NCI-H146 (cell line): ENCODE measurements around the gene CENPL.
"Not testable (repeated sequence)": the region's sequence is repeated elsewhere in the genome, so short reads cannot be mapped to it uniquely, and the experiment has no call there.

ENCODE experiments used
- DNase-seq: peaks from one replicate; lab custom pipeline; 2025; lab: John Stamatoyannopoulos, UW

Gene CENPL

DNA sequence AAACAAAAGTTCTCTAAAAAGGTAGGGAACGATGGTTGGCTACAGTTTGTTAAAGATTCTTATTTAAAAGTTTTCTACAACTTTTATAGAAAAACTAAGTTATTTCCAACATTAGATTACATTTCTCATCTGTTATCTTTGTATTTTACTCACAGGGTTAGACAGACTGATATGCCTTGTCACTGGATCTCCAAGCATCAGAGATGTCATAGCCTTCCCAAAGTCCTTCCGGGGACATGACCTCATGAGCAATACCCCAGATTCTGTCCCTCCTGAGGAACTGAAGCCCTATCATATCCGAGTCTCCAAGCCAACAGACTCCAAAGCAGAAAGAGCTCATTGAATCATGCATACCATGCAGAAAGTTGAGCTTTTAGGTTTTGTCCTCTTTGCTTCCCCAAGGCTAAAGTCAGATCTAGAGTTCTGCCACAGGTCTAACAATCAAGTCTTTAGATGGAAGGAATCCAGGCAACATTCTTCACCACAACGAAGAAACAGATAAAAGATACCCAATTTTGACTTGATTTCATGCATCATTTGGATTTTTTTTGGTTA, 32.8 kb upstream of the CENPL start:
- no peak for DNase-seq

- DNase-seq: no peak
Observed at GRCh38 chr1:173856903-173857302, 32.2 kb upstream of the CENPL start.

GRCh38 chr1:173856014-173856413, 31.3 kb upstream of the CENPL start:
- no peak for DNase-seq

DNA sequence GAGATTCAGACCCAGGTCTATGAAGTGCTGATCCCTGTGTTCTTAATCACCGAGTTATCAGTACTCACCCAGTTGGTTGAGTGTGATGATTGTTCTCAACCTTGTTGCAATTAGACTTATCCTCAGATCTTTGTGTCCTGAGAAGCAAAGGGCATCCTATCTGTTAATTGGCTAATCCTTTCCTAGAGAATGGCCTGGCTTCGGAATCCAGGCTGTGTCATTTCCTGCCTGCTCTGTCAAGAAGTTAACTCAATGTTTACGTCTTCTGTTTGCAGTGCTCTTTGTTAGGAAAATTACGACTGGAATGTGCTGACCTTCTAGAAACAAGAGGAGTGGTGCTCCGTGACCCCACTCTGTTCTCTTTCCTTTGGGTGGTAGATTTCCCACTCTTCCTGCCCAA, 28.4 kb upstream of the CENPL start:
- DNase-seq: no peak

DNA sequence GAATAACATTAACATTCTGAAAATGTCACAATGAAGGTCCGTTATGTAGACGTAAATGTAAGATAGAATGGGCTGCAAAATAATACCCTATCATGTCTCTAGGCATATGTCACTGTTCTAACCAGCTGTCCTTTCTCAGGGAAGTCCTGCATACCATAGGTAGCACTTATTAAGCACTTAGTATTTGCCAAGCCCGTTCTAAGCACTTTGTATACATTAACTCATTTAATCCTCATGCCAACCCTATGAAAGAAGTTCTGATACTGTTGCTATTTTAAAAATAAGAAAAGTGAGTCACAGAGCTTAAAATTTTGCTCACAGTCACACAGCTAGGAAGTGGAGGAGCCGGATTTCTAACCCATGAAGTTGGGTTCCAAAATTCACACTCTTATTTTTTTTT, 27.4 kb upstream of the CENPL start:
- no peak for DNase-seq

GRCh38 chr1:173832748-173833147, 8.1 kb upstream of the CENPL start:
- no peak for DNase-seq

DNA sequence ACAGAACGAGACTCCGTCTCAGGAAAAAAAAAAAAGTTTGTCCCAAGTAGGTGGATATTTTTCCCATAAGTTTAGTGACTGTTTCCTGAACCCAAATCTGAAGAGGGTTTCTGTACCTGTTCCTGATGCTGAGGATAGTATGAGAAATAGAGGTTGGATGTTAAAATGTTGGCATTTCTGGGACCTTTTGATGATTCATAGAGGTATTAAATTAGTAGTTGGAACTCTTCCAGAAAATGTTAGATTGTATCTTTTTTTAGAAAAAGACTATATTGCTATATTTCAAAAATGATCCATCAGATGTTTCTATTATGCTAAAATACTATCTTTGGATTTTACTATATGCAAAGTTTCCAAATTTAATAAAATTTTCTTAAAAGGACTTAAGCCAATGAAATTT, 2.9 kb upstream of the CENPL start:
- DNase-seq: no peak

DNA sequence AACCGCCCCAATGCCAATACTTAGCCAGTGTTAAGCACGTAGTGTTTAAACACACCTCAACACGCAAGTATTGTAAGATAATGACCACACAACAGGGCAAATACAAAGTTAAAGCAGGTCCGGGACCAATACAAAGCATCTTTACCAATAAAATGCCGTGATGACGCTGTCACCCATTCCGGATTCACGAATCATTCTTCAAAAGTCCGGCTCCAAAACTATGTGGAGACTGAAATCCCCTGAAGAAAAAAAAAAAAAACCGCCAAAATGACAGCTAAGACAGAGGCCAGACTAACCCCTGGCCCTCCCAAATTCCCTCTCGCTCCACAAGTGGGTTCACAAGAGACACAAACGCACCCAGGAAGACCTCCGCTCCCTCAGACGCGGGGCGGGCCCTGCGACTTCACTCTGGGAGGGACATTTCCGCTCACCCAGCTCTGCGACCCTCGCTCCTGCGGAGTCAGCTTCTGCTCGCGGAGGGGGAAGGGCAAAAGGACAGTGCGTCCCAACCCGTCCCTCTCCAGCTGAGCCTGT, 835 bp downstream of the CENPL start:
- DNase-seq: no peak

- no peak for DNase-seq
Observed at GRCh38 chr1:173821680-173822079, 3.0 kb downstream of the CENPL start.

DNA sequence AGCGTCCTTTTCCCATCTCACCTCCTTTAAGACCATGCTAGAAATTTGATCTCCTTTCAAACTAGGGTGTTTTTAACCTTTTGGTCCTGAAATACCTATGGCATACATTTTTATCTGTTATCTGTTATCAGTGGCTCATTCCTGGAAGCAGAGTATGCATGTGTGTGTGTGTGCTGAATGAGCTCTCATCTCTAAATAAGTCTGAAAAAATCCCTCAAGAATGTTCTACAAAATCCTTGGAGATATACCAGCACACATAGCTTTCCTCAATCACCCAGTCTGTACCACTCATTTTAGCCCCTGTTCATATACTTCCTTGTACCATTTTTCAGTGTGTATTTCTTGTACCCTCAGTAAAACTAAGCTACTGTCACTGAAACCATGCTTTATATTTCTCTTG, 6.2 kb downstream of the CENPL start:
- no peak for DNase-seq

DNA sequence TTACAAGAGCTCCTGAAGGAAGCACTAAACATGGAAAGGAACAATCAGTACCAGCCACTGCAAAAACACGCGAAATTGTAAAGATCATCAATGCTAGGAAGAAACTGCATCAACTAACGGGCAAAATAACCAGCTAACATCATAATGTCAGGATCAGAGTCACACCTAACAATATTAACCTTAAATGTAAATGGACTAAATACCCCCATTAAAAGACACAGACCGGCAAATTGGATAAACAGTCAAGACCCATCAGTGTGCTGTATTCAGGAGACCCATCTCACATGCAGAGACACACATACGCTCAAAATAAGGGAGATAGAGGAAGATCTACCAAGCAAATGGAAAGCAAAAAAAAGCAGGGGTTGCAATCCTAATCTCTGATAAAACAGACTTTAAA, 11.0 kb downstream of the CENPL start:
- DNase-seq: not testable (repeated sequence)

DNA sequence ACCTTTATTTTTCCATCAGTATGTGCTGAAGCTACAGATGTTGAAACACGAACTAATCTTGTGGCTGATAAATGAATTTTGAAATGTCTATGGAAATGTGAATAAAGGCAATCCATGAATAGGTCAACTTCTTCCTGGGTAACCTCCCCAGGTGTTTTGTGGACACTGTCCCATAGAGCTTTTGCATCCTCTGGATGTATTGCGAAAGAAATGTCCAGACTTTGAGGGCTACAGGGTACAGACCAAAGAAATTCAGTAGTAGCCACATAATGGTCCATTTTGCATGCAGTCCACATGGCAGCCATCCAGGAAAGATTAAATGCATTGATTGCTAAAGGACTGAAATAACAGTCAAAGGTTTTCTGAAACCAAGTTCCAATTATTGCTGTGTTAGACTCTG, 21.7 kb downstream of the CENPL start:
- DNase-seq: no peak

DNA sequence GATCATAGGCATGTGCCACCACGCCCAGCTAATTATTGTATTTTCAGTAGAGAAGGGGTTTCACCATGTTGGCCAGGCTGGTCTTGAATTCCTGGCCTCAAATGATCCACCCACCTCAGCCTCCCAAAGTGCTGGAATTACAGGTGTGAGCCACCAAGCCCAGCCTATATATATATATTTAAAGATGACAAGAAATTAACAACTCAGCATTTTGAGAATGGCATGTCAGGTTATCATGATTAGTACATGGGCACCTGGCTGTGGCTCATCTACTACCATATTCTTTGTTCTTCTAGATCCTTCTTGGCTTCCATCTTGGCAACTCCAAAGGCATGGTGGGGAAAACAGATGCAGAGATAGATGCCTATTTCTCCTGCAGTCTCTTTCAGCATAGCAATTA, 24.7 kb downstream of the CENPL start:
- DNase-seq: not testable (repeated sequence)

DNA sequence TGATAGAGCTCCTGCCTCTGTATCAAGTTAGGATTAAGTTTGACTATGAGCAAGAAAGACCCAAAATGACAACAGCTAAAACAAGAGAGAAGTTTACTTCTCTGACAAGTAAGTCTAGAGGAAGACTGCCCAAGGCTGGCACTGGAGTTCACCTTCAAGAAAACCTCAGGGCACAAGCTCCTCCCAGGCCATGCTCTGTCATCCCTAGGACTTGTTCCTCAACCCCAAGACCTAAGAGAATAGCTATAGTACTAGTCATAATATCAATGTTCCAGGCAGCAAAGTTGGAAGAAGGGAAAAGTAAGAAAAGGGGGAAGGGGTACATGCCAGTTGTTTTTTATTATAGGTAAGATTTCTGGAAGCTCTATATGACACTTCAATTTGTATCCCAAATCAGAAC, 26.6 kb downstream of the CENPL start:
- DNase-seq: no peak

DNA sequence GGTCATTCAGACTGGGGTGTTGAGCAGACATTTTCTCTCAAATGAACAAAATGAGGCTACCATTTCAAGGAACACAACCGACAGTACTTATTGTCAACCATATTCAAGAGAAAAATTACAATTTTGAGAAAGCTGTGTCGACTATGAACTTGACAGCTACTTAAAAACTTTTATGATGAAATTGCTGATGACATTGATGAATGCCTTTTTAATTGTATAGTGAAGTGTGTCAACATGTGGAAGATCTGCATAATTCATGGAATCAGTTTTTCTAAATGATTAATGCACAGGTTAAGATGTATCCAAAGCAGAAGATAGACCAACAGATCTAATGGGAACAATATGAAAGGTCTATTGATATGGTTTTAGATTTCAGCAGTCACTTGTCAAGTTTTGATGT, 34.8 kb downstream of the CENPL start:
- DNase-seq: no peak

DNA sequence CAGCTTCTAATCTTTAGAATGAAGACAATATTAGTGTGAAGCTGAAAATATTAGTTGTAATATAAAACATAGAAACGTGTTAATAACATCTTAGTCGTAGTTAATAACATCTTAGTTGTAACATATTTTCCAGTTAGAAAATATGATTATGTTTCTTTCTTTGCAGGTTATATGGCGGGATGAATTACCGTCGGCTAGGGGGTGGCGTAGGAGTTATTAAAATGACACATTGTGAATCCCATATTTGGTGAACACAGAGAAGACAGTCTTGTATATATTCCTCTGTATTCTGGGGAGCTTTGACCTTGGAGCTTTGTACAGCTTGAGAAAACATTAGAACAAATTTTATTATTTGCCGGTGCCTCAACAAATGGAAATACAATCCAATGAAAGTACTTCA, 39.7 kb downstream of the CENPL start:
- DNase-seq: no peak

GRCh38 chr1:173779936-173780335, 44.7 kb downstream of the CENPL start:
- no peak for DNase-seq

DNA sequence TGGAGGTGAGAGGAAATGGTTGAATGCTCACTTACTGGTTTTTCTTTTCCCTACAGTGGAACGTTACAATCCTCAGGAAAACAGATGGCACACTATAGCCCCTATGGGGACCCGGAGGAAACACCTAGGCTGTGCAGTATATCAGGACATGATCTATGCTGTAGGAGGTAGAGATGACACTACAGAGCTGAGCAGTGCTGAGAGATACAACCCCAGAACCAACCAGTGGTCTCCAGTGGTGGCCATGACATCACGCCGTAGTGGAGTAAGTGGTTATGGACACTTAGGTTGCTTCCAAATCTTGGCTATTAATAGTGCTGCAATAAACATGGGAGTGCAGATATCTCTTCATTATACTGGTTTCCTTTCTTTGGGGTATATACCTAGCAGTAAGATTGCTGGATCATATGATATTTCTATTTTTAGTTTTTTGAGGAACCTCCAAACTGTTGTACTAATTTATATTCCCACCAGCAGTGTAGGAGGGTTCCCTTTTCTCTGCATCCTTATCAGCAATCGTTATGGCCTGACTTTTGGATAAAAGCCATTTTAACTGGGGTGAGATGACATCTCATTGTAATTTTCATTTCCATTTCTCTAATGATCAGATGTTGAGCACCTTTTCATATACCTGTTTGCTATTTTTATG, 49.0 kb downstream of the CENPL start:
- no peak for DNase-seq

GRCh38 chr1:173771560-173771959, 53.1 kb downstream of the CENPL start:
- DNase-seq: no peak

- DNase-seq: not testable (repeated sequence)
Observed at GRCh38 chr1:173770330-173770729, 54.4 kb downstream of the CENPL start.

DNA sequence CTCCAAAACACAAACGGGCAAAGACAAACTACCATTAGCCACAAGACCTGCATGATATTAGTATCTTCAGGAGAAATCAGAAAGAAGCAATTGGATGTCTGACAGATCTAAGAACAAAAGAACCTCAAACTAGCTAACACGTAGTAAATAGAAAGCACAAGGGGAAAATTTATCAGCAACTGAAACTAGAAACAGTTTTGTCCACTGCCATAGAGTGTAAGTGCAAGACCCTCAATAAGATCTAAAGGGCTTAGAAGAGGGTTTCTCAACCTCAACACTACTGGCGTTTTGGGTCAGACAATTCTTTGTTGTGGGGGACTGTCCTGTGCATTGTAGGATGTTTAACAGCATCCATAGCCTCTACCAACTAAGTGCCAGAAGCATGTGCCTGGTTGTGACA, 55.9 kb downstream of the CENPL start:
- no peak for DNase-seq

- no peak for DNase-seq
Observed at GRCh38 chr1:173768206-173768605, 56.5 kb downstream of the CENPL start.

DNA sequence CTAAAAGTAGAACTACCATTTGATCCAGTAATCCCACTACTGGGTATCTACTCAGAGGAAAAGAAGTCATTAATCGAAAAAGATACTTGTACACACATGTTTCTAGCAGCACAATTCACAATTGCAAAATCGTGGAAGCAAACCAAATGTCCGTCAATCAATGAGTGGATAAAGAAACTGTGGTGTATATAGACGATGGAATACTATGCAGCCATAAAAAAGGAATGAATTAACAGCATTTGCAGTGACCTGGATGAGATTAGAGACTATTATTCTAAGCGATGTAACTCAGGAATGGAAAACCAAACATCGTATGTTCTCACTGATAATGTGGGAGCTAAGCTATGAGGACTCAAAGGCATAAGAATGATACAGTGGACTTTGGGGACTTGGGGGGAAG, 60.4 kb downstream of the CENPL start:
- DNase-seq: not testable (repeated sequence)

DNA sequence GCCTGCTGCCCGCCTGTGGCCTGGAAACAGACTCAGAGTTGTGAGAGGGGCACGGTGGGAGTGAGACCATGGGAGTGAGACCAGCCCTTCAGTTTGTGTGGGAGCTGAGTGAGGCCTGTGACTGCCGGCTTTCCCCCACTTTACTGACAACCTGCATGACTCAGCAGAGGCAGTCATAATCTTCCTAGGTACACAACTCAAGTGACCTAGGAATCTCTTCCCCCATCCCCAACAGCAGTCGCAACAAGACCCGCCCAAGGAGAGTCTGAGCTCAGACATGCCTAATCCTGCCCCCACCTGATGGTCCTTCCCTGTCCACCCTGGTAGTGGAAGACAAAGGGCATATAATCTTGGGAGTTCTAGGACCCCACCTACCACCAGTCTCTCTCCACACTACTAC, 65.7 kb downstream of the CENPL start:
- no peak for DNase-seq
